Right lobe of liver (tissue), 6 donors: Measurements from ENCODE around the gene CCT6A. TPM values are rescaled to one million over a fixed set of nuclear protein-coding genes. Genes with fewer than 3 reads are reported as not detected.
A peak's percentile ranks its signal among the peaks of the same experiment; 100 is the strongest.
"Not testable (repeated sequence)": the region's sequence is repeated elsewhere in the genome, so short reads cannot be mapped to it uniquely, and the experiment has no call there.

ENCODE experiments used
- ATAC-seq, 4 donors: fragments of 200-7000 bp; cut with Tn5 transposase; one replicate each; pipeline ENCODE4 v1.9.1; 2020; ENCODE audit warnings: mild to moderate bottlenecking in 4 of 4, moderate library complexity in 4 of 4
- DNase-seq, 3 donors: peaks; one replicate each; pipeline ENCODE4 v3.0.0-alpha.2; 2020
- H3K27ac ChIP-seq, 3 donors: fragments of 200-600 bp; one replicate each; pipeline ENCODE4 v1.8.0; 2022
- H3K27me3 ChIP-seq, 2 donors: fragments of 200-600 bp; one replicate each; pipeline ENCODE4 v1.8.0; 2022
- H3K36me3 ChIP-seq, 4 donors: fragments of 200-600 bp; sonication (generic) in 1 of 4; one replicate each; pipeline versions ENCODE4 v1.5.1 to v1.8.0; 2017 to 2022; ENCODE audit warnings: control low read depth in 1 of 4
- H3K4me1 ChIP-seq, 4 donors: fragments of 200-600 bp; sonication (generic) in 1 of 4; one replicate each; pipeline versions ENCODE4 v1.5.1 to v1.8.0; 2017 to 2022; ENCODE audit warnings: control low read depth in 1 of 4
- H3K4me3 ChIP-seq, 3 donors: fragments of 200-600 bp; one replicate each; pipeline ENCODE4 v1.8.0; 2022
- H3K9me3 ChIP-seq, 4 donors: fragments of 200-600 bp; sonication (generic) in 1 of 4; one replicate each; pipeline versions ENCODE4 v1.5.1 to v1.8.0; 2017 to 2022; ENCODE audit warnings: control low read depth in 1 of 4
- CTCF ChIP-seq, 4 donors: fragments of 200-600 bp in 3 of 4; fragments of 450-650 bp in 1 of 4; IDR thresholded peaks; one replicate each; pipeline versions ENCODE4 v1.5.1 to v1.8.0; 2016 to 2022; ENCODE audit warnings: antibody characterized with exemption in 4 of 4, mild to moderate bottlenecking in 2 of 4
- POLR2A ChIP-seq: fragments of 450-650 bp; IDR thresholded peaks from one replicate; pipeline ENCODE4 v1.6.1; 2017; ENCODE audit warnings: antibody characterized with exemption, mild to moderate bottlenecking
- WGBS: methylation state at CpG from one replicate; pipeline ENCODE4 v1.1.6; 2018; ENCODE audit warnings: low coverage, low lambda C conversion rate; ENCODE audit not compliant: insufficient coverage; ENCODE audit errors: missing lambda C conversion rate; 5-methylcytosine and 5-hydroxymethylcytosine counted together
- intact Hi-C, 2 donors: fragments of 100-400 bp; cut with DNase I; formaldehyde crosslinking; loops; one replicate each; pipeline versions ENCODE4 v1.11.2 to v1.14.1; 2022
- total RNA-seq, 6 experiments: library from RNA; depleted of rRNA in 2 of 6; stranded (reverse); fragments of >200 nt in 2 of 6; fragmentation: NEBNext Ultra II Directional in 3 of 6; extraction: Animal tissue kit (Norgen Biotek cat#: 25700) in 3 of 6; gene quantifications; one replicate each; pipeline versions ENCODE4 v1.1.0 to v1.2.4, GENCODE V29; 2016 to 2023
- donor health status: DM: no; HTN: yes; CAD: no.
- donor health status: DM: no; HTN: no; CAD: no.
- donor health status: DM: no; HTN: no; CAD: no.
- donor health status: DM: no; HTN: yes; CAD: no.
- donor health status: DM: no; HTN: yes; CAD: no.

The CCT6A gene
- total RNA-seq, 6 experiments from 2014 or later: 24.5 to 88.7 (median 45.6) TPM

GRCh38 chr7:56097700-56098099 lies 46.1 kb downstream of the CCT6A start:
- ATAC-seq: peak; percentile 41 to 68 (median 48)
- Histone ChIP-seq H3K27me3 (no peaks in the 10 kb centered on the region), H3K27ac (no peak overlapping the region), H3K36me3 (peaks cover 9 to 32% (median 19%) of the 10 kb centered on the region in 4 donors), H3K4me1 (peaks cover 0 to 7% (median 3%) of the 10 kb centered on the region in 4 donors), H3K9me3 (no peaks in the 10 kb centered on the region), H3K4me3 (no peak overlapping the region)
- intact Hi-C loops: no loop called here
- WGBS: 0% methylated on average over 1 of the region's 5 CpGs
- TF ChIP-seq CTCF (IDR thresholded peaks at IDR 0.05) (no peak), POLR2A (no peak)
- DNase-seq: no peak

DNA sequence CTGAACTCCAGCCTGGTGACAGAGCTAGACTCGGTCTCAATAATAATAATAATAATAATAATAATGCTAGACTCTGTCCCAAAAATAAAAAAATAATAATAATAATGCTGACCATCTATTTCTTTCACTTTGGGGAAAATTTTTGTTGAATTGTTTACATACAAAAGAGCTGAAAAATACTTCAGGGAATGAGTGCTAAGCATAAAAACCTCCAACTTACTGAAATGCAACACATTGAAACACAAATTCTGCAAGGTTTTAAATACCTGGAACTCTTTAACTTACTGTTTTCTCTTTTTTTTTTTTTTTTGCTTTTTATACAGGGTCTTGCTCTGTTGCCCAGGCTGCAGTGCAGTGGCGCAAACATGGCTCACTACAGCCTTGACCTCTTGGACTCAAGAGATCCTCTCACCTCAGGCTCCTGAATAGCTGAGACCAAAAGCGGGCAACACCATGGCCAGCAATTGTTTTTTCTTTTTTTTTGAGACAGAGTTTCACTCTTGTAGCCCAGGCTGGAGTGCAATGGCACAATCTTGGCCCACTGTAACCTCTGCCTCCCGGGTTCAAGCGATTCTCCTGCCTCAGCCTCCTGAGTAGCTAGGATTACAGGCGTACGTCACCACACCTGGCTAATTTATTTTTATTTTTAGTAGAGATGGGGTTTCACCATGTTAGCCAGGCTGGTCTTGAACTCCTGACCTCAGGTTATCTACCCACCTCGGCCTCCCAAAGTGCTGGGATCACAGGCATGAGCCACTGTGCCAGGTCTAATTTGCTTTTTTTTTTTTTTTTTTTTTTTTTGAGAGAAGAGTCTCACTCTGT lies 46.8 kb downstream of the CCT6A start:
- ATAC-seq: peak in 1 of 4 donors; percentile 22
- peaks cover 9 to 39% (median 24%) of the 10 kb centered on the region in 4 donors for H3K36me3 ChIP-seq
- H3K4me1 ChIP-seq, intact Hi-C loops, H3K9me3 ChIP-seq, H3K27me3 ChIP-seq, DNase-seq, H3K27ac ChIP-seq, H3K4me3 ChIP-seq: not testable (repeated sequence)
- WGBS: 84% methylated on average over 7 of the region's 8 CpGs

DNA sequence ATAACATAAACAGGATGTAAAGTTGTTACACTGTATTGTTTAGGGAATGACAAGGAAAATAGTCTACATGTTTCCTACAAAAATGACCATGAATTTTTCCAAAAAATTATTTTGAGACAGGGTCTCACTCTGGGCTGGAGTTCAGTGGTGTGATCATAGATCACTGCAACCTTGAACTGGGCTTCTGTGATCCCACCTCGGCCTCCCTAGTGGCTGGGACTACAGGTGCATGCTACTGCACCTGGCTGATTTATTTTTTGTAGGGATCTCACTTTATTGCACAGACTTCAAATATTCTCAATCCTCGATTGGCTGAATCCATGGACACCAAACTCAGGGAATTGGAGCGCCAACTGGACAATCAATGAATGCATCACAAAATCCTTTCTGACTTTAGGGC lies 48.1 kb downstream of the CCT6A start:
- Histone ChIP-seq H3K4me1 (no peaks in the 10 kb centered on the region), H3K27ac (no peak overlapping the region), H3K36me3 (peaks cover 12 to 49% (median 29%) of the 10 kb centered on the region in 4 donors), H3K9me3 (no peaks in the 10 kb centered on the region), H3K27me3 (no peaks in the 10 kb centered on the region), H3K4me3 (no peak overlapping the region)
- no peak for DNase-seq
- intact Hi-C loops: no loop called here
- TF ChIP-seq CTCF (IDR thresholded peaks at IDR 0.05) (no peak), POLR2A (no peak)
- WGBS: 83% methylated on average over 2 of the region's 3 CpGs
- no peak for ATAC-seq

DNA sequence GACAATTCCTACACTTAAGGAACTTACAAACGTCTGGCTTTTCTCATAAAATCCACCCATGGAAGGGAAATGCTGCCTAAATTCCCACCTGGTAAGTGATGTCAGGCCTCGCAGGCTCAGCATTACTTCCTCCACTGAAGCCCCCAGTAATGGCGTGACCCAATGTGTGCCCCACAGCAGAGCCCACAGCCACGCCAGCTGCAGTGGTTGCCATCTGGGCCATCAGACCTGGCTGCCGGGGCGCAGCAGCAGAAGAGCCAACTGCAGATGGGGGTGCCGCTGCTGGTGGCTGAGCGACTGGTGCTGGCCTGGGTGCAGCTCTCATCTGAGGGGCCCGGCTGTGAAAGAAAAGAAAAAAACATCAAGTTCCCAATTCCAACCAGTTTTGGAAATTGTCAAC lies 52.6 kb downstream of the CCT6A start:
- H3K36me3 ChIP-seq: peaks cover 12 to 49% (median 29%) of the 10 kb centered on the region in 4 donors
- H3K4me3 ChIP-seq, intact Hi-C loops, H3K4me1 ChIP-seq, H3K27ac ChIP-seq, H3K27me3 ChIP-seq, ATAC-seq, H3K9me3 ChIP-seq: not testable (repeated sequence)
- peak in 1 of 3 donors; percentile 11 for DNase-seq
- 50% methylated on average over 1 of the region's 9 CpGs for WGBS

DNA sequence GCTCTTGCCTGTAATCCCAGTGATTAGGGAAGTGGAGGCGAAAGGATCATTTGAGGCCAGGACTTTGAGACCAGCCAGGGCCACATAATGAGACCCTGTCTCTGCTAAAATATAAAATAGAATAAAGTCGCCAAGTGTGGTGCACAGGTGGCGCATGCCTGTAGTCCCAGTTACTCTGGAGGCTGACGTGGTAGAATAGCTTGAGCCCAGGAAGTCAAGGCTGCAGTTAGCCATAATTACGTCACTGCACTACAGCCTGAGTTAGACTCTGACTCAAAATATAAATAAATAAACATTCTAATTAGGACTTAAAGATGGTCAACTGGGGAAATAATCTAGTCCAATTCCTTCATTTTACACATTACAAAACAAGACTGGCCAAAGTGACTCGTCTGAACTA lies 53.9 kb downstream of the CCT6A start:
- 15% methylated on average over 6 of the region's 6 CpGs for WGBS
- intact Hi-C loops: no loop called here
- DNase-seq: peak in 1 of 3 donors; percentile 19

More for the DNA sequence above, 53.9 kb downstream of the CCT6A start:
- Histone ChIP-seq H3K36me3 (peaks cover 12 to 39% (median 28%) of the 10 kb centered on the region in 4 donors), H3K4me3 (peak overlapping the region; percentile 70 to 87 (median 86)), H3K27ac (peak overlapping the region; percentile 86 to 94 (median 89)), H3K9me3 (no peaks in the 10 kb centered on the region), H3K4me1 (peaks cover 0 to 8% (median 3%) of the 10 kb centered on the region in 4 donors), H3K27me3 (no peaks in the 10 kb centered on the region)
- ATAC-seq: peak in 2 of 4 donors; percentile 23 to 59
- no peak for TF ChIP-seq CTCF (IDR thresholded peaks at IDR 0.05)
- no peak for TF ChIP-seq POLR2A
